WTC11 (cell line): Measurements from ENCODE around the gene RGCC. TPM values are rescaled to one million over a fixed set of nuclear protein-coding genes. Genes with fewer than 3 reads are reported as not detected.

Source experiments
- ATAC-seq: fragments of 200-7000 bp; cut with Tn5 transposase; 2 replicates; pipeline ENCODE4 v1.10.0; 2021; ENCODE audit warnings: mild to moderate bottlenecking, moderate library complexity
- CTCF ChIA-PET: fragments of 300-600 bp; sonication (Branson Sonifier 250); formaldehyde crosslinking; loops from one replicate; lab custom pipeline; 2021; ENCODE audit warnings: antibody characterized with exemption; lab: Charles Lee
- POLR2A ChIA-PET: fragments of 350-600 bp; sonication (Branson Sonifier 250); formaldehyde crosslinking; loops from one replicate; lab custom pipeline; 2021; ENCODE audit warnings: antibody characterized with exemption; lab: Charles Lee
- DNase-seq: peaks from one replicate; pipeline ENCODE4 v3.0.0; 2021; ENCODE audit warnings: low spot score
- H3K27ac Mint-ChIP-seq: 2 replicates; pipeline ENCODE4 v1.8.0; 2021; ENCODE audit warnings: mixed read lengths
- H3K27me3 Mint-ChIP-seq: 2 replicates; pipeline ENCODE4 v1.8.0; 2021; ENCODE audit warnings: low read depth, mild to moderate bottlenecking, moderate library complexity, mixed read lengths
- H3K36me3 Mint-ChIP-seq: 2 replicates; pipeline ENCODE4 v1.8.0; 2021; ENCODE audit warnings: mixed read lengths
- H3K4me1 Mint-ChIP-seq: 2 replicates; pipeline ENCODE4 v1.8.0; 2022; ENCODE audit warnings: mixed read lengths
- H3K4me3 Mint-ChIP-seq: 2 replicates; pipeline ENCODE4 v1.8.0; 2021; ENCODE audit warnings: mild to moderate bottlenecking, moderate library complexity, mixed read lengths
- H3K9me3 Mint-ChIP-seq: 2 replicates; pipeline ENCODE4 v1.8.0; 2021; ENCODE audit warnings: mixed read lengths
- E2F1 ChIP-seq: sonication (generic); formaldehyde crosslinking; IDR thresholded peaks from 2 replicates; pipeline ENCODE4 v1.8.0; 2022; ENCODE audit warnings: mild to moderate bottlenecking, missing genetic modification reagents
- ELF4 ChIP-seq: sonication (generic); formaldehyde crosslinking; IDR thresholded peaks from 2 replicates; pipeline ENCODE4 v1.8.1; 2022; ENCODE audit warnings: low read depth, mild to moderate bottlenecking, moderate library complexity, missing genetic modification reagents
- FOXP1 ChIP-seq: sonication (generic); formaldehyde crosslinking; IDR thresholded peaks from 2 replicates; pipeline ENCODE4 v1.8.0; 2022; ENCODE audit warnings: missing genetic modification reagents, mild to moderate bottlenecking, moderate library complexity, borderline replicate concordance
- JAZF1 ChIP-seq: fragments of 250-450 bp; sonication (Bioruptor Pico); IDR thresholded peaks from 2 replicates; pipeline ENCODE4 v1.9.0; 2021; ENCODE audit warnings: moderate library complexity, mild to moderate bottlenecking, inconsistent platforms
- MLX ChIP-seq: sonication (generic); formaldehyde crosslinking; IDR thresholded peaks from 2 replicates; pipeline ENCODE4 v1.8.1; 2023; ENCODE audit warnings: mild to moderate bottlenecking, missing genetic modification reagents, moderate library complexity
- NR2C2 ChIP-seq: sonication (generic); formaldehyde crosslinking; IDR thresholded peaks from 2 replicates; pipeline ENCODE4 v1.8.0; 2022; ENCODE audit warnings: mild to moderate bottlenecking, missing genetic modification reagents
- RELA ChIP-seq: sonication (generic); formaldehyde crosslinking; IDR thresholded peaks from 2 replicates; pipeline ENCODE4 v1.8.1; 2022; ENCODE audit warnings: missing genetic modification reagents, mild to moderate bottlenecking, borderline replicate concordance
- SMAD3 ChIP-seq: sonication (generic); formaldehyde crosslinking; IDR thresholded peaks from 2 replicates; pipeline ENCODE4 v1.8.0; 2022; ENCODE audit warnings: missing genetic modification reagents, mild to moderate bottlenecking, borderline replicate concordance
- SMAD4 ChIP-seq: sonication (generic); formaldehyde crosslinking; IDR thresholded peaks from 2 replicates; pipeline ENCODE4 v1.8.0; 2022; ENCODE audit warnings: mild to moderate bottlenecking, missing genetic modification reagents
- SOX15 ChIP-seq: fragments of 250-450 bp; sonication (Bioruptor Pico); IDR thresholded peaks from 2 replicates; pipeline ENCODE4 v1.9.0; 2021; ENCODE audit warnings: mild to moderate bottlenecking
- TP53 ChIP-seq: sonication (generic); formaldehyde crosslinking; IDR thresholded peaks from 2 replicates; pipeline ENCODE4 v1.8.1; 2023; ENCODE audit warnings: mild to moderate bottlenecking, missing genetic modification reagents
- USF1 ChIP-seq: sonication (generic); formaldehyde crosslinking; IDR thresholded peaks from 2 replicates; pipeline ENCODE4 v1.8.0; 2022; ENCODE audit warnings: mild to moderate bottlenecking, missing genetic modification reagents
- USF2 ChIP-seq: sonication (generic); formaldehyde crosslinking; IDR thresholded peaks from 2 replicates; pipeline ENCODE4 v1.8.1; 2023; ENCODE audit warnings: mild to moderate bottlenecking, missing genetic modification reagents, moderate library complexity
- ZBTB43 ChIP-seq: sonication (generic); formaldehyde crosslinking; IDR thresholded peaks from 2 replicates; pipeline ENCODE4 v1.8.1; 2023; ENCODE audit warnings: mild to moderate bottlenecking, missing genetic modification reagents
- ZNF219 ChIP-seq: sonication (generic); formaldehyde crosslinking; IDR thresholded peaks from 2 replicates; pipeline ENCODE4 v1.8.0; 2023; ENCODE audit warnings: missing genetic modification reagents, mild to moderate bottlenecking, borderline replicate concordance
- ZNF512 ChIP-seq: sonication (generic); formaldehyde crosslinking; IDR thresholded peaks from 2 replicates; pipeline ENCODE4 v1.8.1; 2022; ENCODE audit warnings: missing genetic modification reagents, borderline replicate concordance
- ZNF532 ChIP-seq: fragments of 250-450 bp; sonication (Bioruptor Pico); IDR thresholded peaks from 2 replicates; pipeline ENCODE4 v1.9.0; 2021; ENCODE audit warnings: mild to moderate bottlenecking, borderline replicate concordance
- ZSCAN18 ChIP-seq: fragments of 250-450 bp; sonication (Bioruptor Pico); IDR thresholded peaks from 2 replicates; pipeline ENCODE4 v2.1.2; 2022; ENCODE audit warnings: mild to moderate bottlenecking, moderate library complexity
- total RNA-seq: library from RNA; stranded (reverse); gene quantifications from 3 replicates; pipeline ENCODE4 v1.2.3, GENCODE V29; 2021

RGCC gene
- total RNA-seq, 1 experiment from 2014 or later = 0.48 TPM

- no peak for DNase-seq
- H3K27me3 Mint-ChIP-seq = peaks cover 65% of the 10 kb centered on the region
Observed at GRCh38 chr13:41459432-41460073, 2.2 kb downstream of the RGCC start.

GRCh38 chr13:41460074-41460465, 2.7 kb downstream of the RGCC start:
- Mint-ChIP-seq H3K27ac (no peak overlapping the region), H3K4me3 (no peak overlapping the region), H3K9me3 (no peaks in the 10 kb centered on the region), H3K27me3 (peaks cover 60% of the 10 kb centered on the region), H3K4me1 (0 out of 2 replicates have a peak, but pooled peaks cover 2% of the 10 kb centered on the region), H3K36me3 (no peaks in the 10 kb centered on the region)
- POLR2A ChIA-PET = no interaction called here
- TF ChIP-seq USF1 = no peak
- no peak for TF ChIP-seq ZNF532 (CRISPR knock-in tag)
- CTCF ChIA-PET = interaction anchor here (0.9 to 1.7 kb wide), 4 partner anchors 9 to 192 kb away, joined by 3 to 8 read pairs (median 4); no protein-coding TSS in a partner anchor
- no peak for DNase-seq
- ATAC-seq = no peak

More at GRCh38 chr13:41459432-41460073, 2.2 kb downstream of the RGCC start:
- H3K36me3 Mint-ChIP-seq = no peaks in the 10 kb centered on the region
- CTCF ChIA-PET = interaction anchor here (0.6 to 1.7 kb wide), 6 partner anchors 9 to 193 kb away, joined by 3 to 8 read pairs (median 4); no protein-coding TSS in a partner anchor
- TF ChIP-seq SOX15 (CRISPR knock-in tag) (no peak), ZNF219 (CRISPR knock-in tag) (no peak), RELA (no peak), TP53 (CRISPR knock-in tag) (no peak), ELF4 (no peak)
- TF ChIP-seq, all 79 proteins: peak for 0
- no peak overlapping the region for H3K27ac Mint-ChIP-seq
- no peaks in the 10 kb centered on the region for H3K9me3 Mint-ChIP-seq
- no peak for ATAC-seq
- no peak overlapping the region for H3K4me3 Mint-ChIP-seq
- POLR2A ChIA-PET = no interaction called here
- H3K4me1 Mint-ChIP-seq = 0 out of 2 replicates have a peak, but pooled peaks cover 2% of the 10 kb centered on the region

- H3K9me3 Mint-ChIP-seq = no peaks in the 10 kb centered on the region
- H3K36me3 Mint-ChIP-seq = no peaks in the 10 kb centered on the region
- peaks cover 51% of the 10 kb centered on the region for H3K27me3 Mint-ChIP-seq
- ChIA-PET POLR2A (no interaction called here), CTCF (no interaction called here)
- H3K27ac Mint-ChIP-seq = no peak overlapping the region
- no peak overlapping the region for H3K4me3 Mint-ChIP-seq
- DNase-seq = no peak
- ATAC-seq = no peak
- H3K4me1 Mint-ChIP-seq = 0 out of 2 replicates have a peak, but pooled peaks cover 2% of the 10 kb centered on the region
- no peak for TF ChIP-seq ZBTB43 (CRISPR knock-in tag)
- TF ChIP-seq SOX15 (CRISPR knock-in tag) = no peak
- TF ChIP-seq SMAD3 (CRISPR knock-in tag) = no peak
- no peak for TF ChIP-seq ZSCAN18 (CRISPR knock-in tag)
- no peak for TF ChIP-seq TP53 (CRISPR knock-in tag)
- no peak for TF ChIP-seq USF2 (CRISPR knock-in tag)
- TF ChIP-seq MLX = no peak
- TF ChIP-seq E2F1 = no peak
- no peak for TF ChIP-seq JAZF1 (CRISPR knock-in tag)
- TF ChIP-seq FOXP1 (CRISPR knock-in tag) = no peak
- no peak for TF ChIP-seq SMAD4
- no peak for TF ChIP-seq NR2C2 (CRISPR knock-in tag)
- no peak for TF ChIP-seq ZNF512 (CRISPR knock-in tag)
Observed at GRCh38 chr13:41460930-41461329, 3.6 kb downstream of the RGCC start.
